Hematopoietic multipotent progenitor cell treated with erythropoietin and hydrocortisone succinate and interleukin-3 and kit ligand, for 8 days (in vitro differentiated cells): ENCODE data around the gene MAGEF1.

Experiments used
- DNase-seq: peaks from one replicate; pipeline ENCODE4 v3.0.0-alpha.2; 2015

MAGEF1 gene

GRCh38 chr3:184663756-184664155, 48.1 kb downstream of the MAGEF1 start:
- no peak for DNase-seq

GRCh38 chr3:184663356-184663755, 48.5 kb downstream of the MAGEF1 start:
- DNase-seq, result no peak

DNA sequence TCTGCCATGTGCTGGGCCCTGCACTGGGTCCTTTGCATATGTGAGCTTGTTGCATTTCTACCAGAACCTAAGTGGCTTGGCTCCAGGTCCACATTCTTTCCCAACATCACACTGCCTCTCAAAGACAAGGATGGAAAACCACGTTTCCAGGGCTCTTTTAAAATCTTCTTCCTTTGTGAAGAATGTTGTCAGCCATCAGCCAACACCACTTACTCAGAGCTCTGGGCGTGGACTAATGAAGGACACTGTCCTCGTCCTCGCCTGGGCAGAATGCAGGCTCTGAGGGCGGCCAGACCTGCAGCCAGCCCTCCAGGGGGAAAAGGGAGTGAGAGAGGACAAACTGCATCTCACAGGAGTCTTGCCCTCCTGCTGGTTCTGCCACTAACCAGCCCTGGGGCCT, 49.7 kb downstream of the MAGEF1 start:
- no peak for DNase-seq

GRCh38 chr3:184660931-184661330, 50.9 kb downstream of the MAGEF1 start:
- no peak for DNase-seq
